ENCODE data around the gene PPP1R10. TPM values are rescaled to one million over a fixed set of nuclear protein-coding genes. Genes with fewer than 3 reads are reported as not detected.

PPP1R10 gene
- total and polyA plus RNA-seq, 2 of the 13 experiments (the other 11 are each of a cell fraction or from before 2014, with no cell fraction given), result 26.3 to 38.4 TPM

GRCh38 chr6:30654798-30655742, 38.0 kb upstream of the PPP1R10 start (continued):
- TF ChIP-seq GABPA (IDR thresholded peaks at IDR 0.05; ENCODE audit: low read depth, low read length), result no peak
- peak; percentile 76 for TF ChIP-seq GABPA (CRISPR knock-in tag; IDR thresholded peaks at IDR 0.05; ENCODE audit: low read depth)
- TF ChIP-seq PATZ1 (CRISPR knock-in tag; IDR thresholded peaks at IDR 0.05), result peak; percentile 73; the same call in 1 of the 2 replicates
- no peak for TF ChIP-seq HNRNPLL (IDR thresholded peaks at IDR 0.05; ENCODE audit: low read depth, low read length, poor library complexity, severe bottlenecking)
- TF ChIP-seq ZNF383 (CRISPR knock-in tag; IDR thresholded peaks at IDR 0.05; ENCODE audit: borderline replicate concordance), result no peak
- no peak for TF ChIP-seq ZC3H4 (CRISPR knock-in tag; IDR thresholded peaks at IDR 0.05; ENCODE audit: borderline replicate concordance)
- TF ChIP-seq AFF4 (CRISPR knock-in tag; IDR thresholded peaks at IDR 0.05), result no peak
- TF ChIP-seq TCF7 (IDR thresholded peaks at IDR 0.05; ENCODE audit: low read depth), result peak; percentile 68; the same call in 1 of the 2 replicates
- TF ChIP-seq ZNF83 (CRISPR knock-in tag; IDR thresholded peaks at IDR 0.05; ENCODE audit: borderline replicate concordance), result 0 out of 2 replicates have a peak, but pooled peaks have one; percentile 57
- peak; percentile 84 for TF ChIP-seq JUN (CRISPR knock-in tag; IDR thresholded peaks at IDR 0.05)
- TF ChIP-seq LRRFIP1 (CRISPR knock-in tag; conservative IDR thresholded peaks at IDR 0.05), result no peak
- peak; percentile 90; the same call in 1 of the 2 replicates for TF ChIP-seq ZNF264 (CRISPR knock-in tag; IDR thresholded peaks at IDR 0.05)
- peak; percentile 87 for TF ChIP-seq NR2C2 (CRISPR knock-in tag; IDR thresholded peaks at IDR 0.05; ENCODE audit: borderline replicate concordance)
- no peak for TF ChIP-seq ZNF766 (CRISPR knock-in tag; IDR thresholded peaks at IDR 0.05; ENCODE audit: borderline replicate concordance)
- peak; percentile 81 for TF ChIP-seq SOX13 (IDR thresholded peaks at IDR 0.05)
- peak in 1 of 2 experiments; percentile 97; a peak in 2 of 4 replicates for TF ChIP-seq SOX13 (CRISPR knock-in tag; conservative IDR thresholded peaks at IDR 0.05 in 1 of 2, IDR thresholded peaks at IDR 0.05 in 1 of 2)
- TF ChIP-seq BATF2 (CRISPR knock-in tag; IDR thresholded peaks at IDR 0.05), result no peak
- TF ChIP-seq ZNF788 (CRISPR knock-in tag; IDR thresholded peaks at IDR 0.05; ENCODE audit: borderline replicate concordance), result peak; percentile 71; the same call in 1 of the 2 replicates
- TF ChIP-seq NCOA2 (CRISPR knock-in tag; IDR thresholded peaks at IDR 0.05), result peak; percentile 90
